ENCODE measurements around the gene MRGPRG.
"Not testable (repeated sequence)": the region's sequence is repeated elsewhere in the genome, so short reads cannot be mapped to it uniquely, and the experiment has no call there.

- TF ChIP-seq, protein P1, sequence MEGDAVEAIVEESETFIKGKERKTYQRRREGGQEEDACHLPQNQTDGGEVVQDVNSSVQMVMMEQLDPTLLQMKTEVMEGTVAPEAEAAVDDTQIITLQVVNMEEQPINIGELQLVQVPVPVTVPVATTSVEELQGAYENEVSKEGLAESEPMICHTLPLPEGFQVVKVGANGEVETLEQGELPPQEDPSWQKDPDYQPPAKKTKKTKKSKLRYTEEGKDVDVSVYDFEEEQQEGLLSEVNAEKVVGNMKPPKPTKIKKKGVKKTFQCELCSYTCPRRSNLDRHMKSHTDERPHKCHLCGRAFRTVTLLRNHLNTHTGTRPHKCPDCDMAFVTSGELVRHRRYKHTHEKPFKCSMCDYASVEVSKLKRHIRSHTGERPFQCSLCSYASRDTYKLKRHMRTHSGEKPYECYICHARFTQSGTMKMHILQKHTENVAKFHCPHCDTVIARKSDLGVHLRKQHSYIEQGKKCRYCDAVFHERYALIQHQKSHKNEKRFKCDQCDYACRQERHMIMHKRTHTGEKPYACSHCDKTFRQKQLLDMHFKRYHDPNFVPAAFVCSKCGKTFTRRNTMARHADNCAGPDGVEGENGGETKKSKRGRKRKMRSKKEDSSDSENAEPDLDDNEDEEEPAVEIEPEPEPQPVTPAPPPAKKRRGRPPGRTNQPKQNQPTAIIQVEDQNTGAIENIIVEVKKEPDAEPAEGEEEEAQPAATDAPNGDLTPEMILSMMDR (IDR thresholded peaks at IDR 0.05), result not testable (repeated sequence)
- not testable (repeated sequence) for TF ChIP-seq POLR2A (IDR thresholded peaks at IDR 0.05)
Measured at GRCh38 chr11:3261831-3262230, 43.2 kb upstream of the MRGPRG start.
